LNCaP clone FGC (cell line): ENCODE results near the gene GPR33.

ENCODE experiments used
- DNase-seq: peaks from one replicate; pipeline ENCODE4 v3.0.0-alpha.2; 2011; ENCODE audit warnings: low read depth
- H3K4me3 ChIP-seq: 2 replicates; pipeline ENCODE4 v1.5.1; 2011; ENCODE audit warnings: mild to moderate bottlenecking, low read depth, low read length, control low read depth
- CTCF ChIP-seq: IDR thresholded peaks from 2 replicates; pipeline ENCODE4 v1.5.1; 2012; ENCODE audit warnings: mild to moderate bottlenecking; ENCODE audit not compliant: control insufficient read depth, insufficient read depth; ENCODE audit errors: extremely low read depth

GPR33 gene

GRCh38 chr14:31510222-31510621 lies 22.4 kb upstream of the GPR33 start:
- DNase-seq, result peak; percentile 6
- peak; percentile 33 for TF ChIP-seq CTCF
- H3K4me3 ChIP-seq, result no peak overlapping the region

DNA sequence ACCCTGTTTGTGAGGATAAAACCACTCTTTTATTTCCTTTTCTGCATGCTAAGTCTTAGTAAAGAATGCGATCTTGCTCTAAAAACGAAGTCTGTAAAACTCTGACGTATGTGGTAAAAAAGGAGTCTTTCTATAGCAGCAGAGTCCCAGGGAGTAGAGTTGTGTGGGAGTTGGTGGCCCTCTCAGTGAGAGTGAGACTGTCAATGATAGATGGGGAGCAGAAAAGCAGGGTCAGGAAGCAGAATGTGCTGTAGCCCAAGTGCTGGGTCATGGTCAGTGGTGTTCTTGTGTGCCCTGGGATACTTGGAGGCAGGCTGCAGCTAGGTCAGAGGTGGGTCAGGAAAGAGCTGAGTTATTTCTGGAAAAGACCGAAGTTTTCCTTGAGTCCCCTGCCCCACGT lies 20.3 kb upstream of the GPR33 start:
- no peak for DNase-seq
- no peak for TF ChIP-seq CTCF
- H3K4me3 ChIP-seq, result no peak overlapping the region

DNA sequence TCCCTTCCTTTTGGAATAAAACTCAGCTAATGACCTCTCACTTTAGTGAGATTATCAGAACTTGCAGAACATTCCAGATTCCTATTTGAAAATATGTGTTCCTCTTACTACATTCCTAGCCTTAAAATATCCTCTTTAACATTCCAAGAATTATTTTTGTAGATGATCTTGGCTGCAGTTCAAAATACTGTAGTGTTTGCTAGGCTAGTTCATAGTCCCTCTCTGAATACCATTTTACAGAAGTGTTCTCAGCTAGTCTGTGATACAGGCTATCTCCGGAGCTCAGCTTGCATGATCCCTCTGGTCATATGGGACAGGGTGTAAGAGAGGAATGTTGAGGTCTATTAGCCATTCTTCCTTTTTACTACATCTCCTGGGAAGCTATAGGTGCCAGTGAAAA lies 17.6 kb upstream of the GPR33 start:
- DNase-seq, result no peak
- no peak overlapping the region for H3K4me3 ChIP-seq
- no peak for TF ChIP-seq CTCF

- no peak for TF ChIP-seq CTCF
- DNase-seq, result no peak
- no peak overlapping the region for H3K4me3 ChIP-seq
Measured at GRCh38 chr14:31501870-31502269, 14.0 kb upstream of the GPR33 start.

DNA sequence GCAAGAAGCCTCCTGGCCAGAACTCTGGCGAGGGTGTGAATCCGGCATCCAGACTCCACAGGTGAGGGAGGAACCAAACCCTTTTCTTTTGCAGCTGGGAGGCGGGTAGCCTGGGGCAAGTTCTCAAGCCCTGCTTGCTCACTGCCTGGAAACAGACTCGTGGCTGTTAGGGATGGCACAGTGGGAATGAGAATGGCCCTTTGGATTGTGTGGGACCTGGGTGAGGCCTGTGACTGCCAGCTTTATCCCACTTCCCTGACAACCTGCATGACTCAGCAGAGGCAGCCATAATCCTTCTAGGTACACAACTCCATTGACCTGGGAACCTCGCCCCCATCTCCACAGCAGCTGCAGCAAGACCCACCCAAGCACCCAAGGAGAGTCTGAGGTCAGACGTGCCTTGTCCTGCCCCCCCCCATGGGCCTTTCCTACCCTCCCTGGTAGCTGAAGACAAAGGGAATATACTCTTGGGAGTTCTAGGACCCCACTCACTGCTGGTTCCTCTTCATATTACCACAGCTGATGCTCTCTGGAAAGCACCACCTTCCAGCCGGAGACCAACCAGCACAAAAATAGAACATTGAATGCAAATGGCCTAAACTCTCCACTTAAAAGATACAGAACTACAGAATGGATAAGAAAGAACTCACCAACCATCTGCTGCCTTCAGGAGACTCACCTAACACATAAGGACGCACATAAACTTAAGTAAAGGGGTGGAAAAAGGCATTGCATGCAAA lies 5.1 kb upstream of the GPR33 start:
- no peak for TF ChIP-seq CTCF
- no peak for DNase-seq
- no peak overlapping the region for H3K4me3 ChIP-seq

- H3K4me3 ChIP-seq, result no peak overlapping the region
- no peak for TF ChIP-seq CTCF
- no peak for DNase-seq
Measured at GRCh38 chr14:31489691-31490090, 1.9 kb upstream of the GPR33 start.

DNA sequence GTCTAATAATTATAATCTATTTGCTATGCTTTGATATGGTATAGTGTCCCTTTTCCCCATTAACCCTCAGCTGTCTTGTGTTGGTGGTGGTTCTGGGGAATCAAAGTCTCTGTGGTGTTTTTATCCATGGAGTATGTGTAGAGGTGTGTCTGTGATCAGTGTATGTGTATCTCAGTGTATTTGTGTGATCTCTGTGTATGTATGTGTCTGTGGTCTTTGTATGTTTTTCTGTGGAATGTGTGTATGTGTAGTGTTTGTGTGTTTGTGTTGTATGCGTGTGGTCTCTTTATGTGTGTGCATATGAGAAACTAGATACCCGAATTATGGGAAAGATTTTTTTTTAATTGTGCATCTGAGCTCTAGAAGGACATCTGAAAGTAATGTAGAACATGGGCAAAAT lies 1.1 kb downstream of the GPR33 start:
- no peak for TF ChIP-seq CTCF
- no peak overlapping the region for H3K4me3 ChIP-seq
- no peak for DNase-seq
